NCI-H524 treated with DMSO at 0.1 percent for 48 hours (cell line): ENCODE measurements around the gene CHST12.
A peak's percentile ranks its signal among the peaks of the same experiment; 100 is the strongest.

Experiments
- DNase-seq: peaks from one replicate; lab custom pipeline; 2025; lab: John Stamatoyannopoulos, UW

The CHST12 gene

GRCh38 chr7:2479276-2480069 lies 76.1 kb downstream of the CHST12 start:
- no peak for DNase-seq

GRCh38 chr7:2480070-2480408 lies 76.6 kb downstream of the CHST12 start:
- no peak for DNase-seq

- DNase-seq = no peak
Observed at GRCh38 chr7:2481195-2481594, 77.8 kb downstream of the CHST12 start.

- DNase-seq = no peak
Observed at GRCh38 chr7:2482725-2483451, 79.5 kb downstream of the CHST12 start.

GRCh38 chr7:2483494-2483893 lies 80.1 kb downstream of the CHST12 start:
- DNase-seq = peak; percentile 44

GRCh38 chr7:2484868-2485267 lies 81.5 kb downstream of the CHST12 start:
- DNase-seq = no peak

GRCh38 chr7:2487586-2488271 lies 84.3 kb downstream of the CHST12 start:
- no peak for DNase-seq

GRCh38 chr7:2488272-2488645 lies 84.8 kb downstream of the CHST12 start:
- DNase-seq = no peak

- no peak for DNase-seq
Observed at GRCh38 chr7:2488681-2489080, 85.3 kb downstream of the CHST12 start.

GRCh38 chr7:2490181-2490651 lies 86.8 kb downstream of the CHST12 start:
- no peak for DNase-seq

GRCh38 chr7:2492038-2492437 lies 88.6 kb downstream of the CHST12 start:
- DNase-seq = no peak

GRCh38 chr7:2493205-2494164 lies 90.1 kb downstream of the CHST12 start:
- no peak for DNase-seq

- DNase-seq = no peak
Observed at GRCh38 chr7:2494191-2495130, 91.0 kb downstream of the CHST12 start.

- DNase-seq = no peak
Observed at GRCh38 chr7:2495418-2496299, 92.2 kb downstream of the CHST12 start.

GRCh38 chr7:2496375-2496774 lies 93.0 kb downstream of the CHST12 start:
- DNase-seq = no peak

- no peak for DNase-seq
Observed at GRCh38 chr7:2497065-2497464, 93.7 kb downstream of the CHST12 start.

GRCh38 chr7:2497500-2498336 lies 94.3 kb downstream of the CHST12 start:
- no peak for DNase-seq
